GM21825 (cell line): Measurements from ENCODE around the gene GJA3.
"Not testable (repeated sequence)": the region's sequence is repeated elsewhere in the genome, so short reads cannot be mapped to it uniquely, and the experiment has no call there.

Experiments used
- ATAC-seq: cut with Tn5 transposase; IDR thresholded peaks from one replicate; pipeline ENCODE4 v1.9.1; 2021; ENCODE audit warnings: mild to moderate bottlenecking, moderate library complexity; ENCODE audit not compliant: unreplicated experiment

The GJA3 gene

GRCh38 chr13:20153290-20153689 is 7.6 kb downstream of the GJA3 start:
- ATAC-seq, result not testable (repeated sequence)

DNA sequence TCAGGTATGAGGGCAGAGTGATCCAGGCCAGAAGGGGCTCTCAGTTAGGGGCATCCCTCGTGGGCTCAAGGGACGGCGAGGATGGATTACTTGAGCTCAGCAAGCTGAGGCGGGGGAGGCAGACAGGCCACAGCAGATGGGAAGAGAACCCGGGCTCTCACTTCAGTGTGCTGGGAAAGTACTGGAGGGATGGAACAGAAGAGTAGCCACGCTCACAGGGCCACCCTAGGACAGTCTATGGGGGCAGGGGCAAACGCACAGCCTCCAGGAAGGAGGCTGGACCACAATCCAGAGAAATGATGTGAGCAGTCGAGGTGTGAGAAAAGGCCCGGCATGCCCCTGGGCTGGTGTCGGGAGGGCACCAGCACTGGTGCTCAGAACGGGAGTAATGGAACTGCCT is 9.2 kb downstream of the GJA3 start:
- no peak for ATAC-seq

DNA sequence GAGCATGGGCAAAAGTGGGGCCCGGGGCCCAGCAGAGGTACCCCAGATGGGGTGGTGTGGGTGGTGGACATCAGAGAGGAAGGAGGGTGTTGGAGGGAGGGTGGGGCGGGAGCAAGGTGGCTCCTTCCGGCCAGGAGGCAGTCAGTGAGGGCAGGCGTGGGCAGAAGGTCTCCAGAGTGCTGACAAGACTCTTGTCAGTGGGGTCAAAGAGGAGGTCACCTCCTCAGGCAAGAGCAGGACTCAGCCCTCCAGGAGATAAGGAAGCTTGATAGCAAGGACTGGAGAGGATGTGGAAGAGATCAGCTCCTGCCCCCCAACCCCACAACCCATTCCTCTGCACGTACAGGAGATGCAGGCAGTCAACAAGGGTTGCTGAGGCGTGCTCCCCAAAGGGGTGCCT is 9.8 kb downstream of the GJA3 start:
- ATAC-seq, result no peak

DNA sequence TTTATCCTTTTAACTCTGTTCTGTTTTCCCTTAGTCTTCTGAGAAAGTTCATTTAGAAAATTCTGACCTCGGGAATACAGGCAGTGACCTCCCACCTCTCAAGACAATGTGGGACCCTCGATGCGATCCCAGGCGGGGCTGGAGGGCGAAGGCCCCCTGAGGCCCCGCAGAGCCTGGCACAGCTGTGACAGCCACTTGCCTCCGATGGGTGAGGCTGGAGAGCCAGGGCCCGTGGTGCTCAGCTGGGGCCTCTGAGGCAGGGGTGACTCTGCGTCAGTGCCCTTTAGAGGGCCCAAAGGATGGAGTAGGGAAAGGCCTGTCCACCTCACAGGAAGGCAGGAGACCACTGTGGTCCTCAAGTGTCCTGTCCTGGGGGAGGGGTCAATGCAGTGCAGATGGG is 10.3 kb downstream of the GJA3 start:
- ATAC-seq, result no peak

- ATAC-seq, result no peak
Observed at GRCh38 chr13:20149762-20150161, 11.1 kb downstream of the GJA3 start.

- ATAC-seq, result no peak
Observed at GRCh38 chr13:20148501-20149183, 12.2 kb downstream of the GJA3 start.

DNA sequence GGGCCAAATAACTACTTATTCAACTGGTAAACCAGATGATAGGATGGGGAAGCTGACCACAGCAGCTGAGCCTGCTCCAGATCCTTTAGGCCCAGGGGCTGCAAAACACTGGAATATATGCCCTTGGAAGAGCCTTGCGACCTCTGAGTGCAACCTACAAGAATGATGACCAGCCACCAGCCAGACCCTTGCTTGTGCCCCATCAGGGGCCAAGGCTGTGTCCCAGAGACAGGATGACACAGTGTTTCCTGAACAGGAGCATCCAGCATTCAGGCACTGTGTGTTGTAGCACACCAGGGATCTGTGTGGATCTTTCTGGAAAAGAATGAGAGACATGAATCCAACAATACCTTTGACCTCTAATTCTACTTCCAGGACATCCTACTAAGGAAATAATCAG is 14.5 kb downstream of the GJA3 start:
- ATAC-seq, result no peak

GRCh38 chr13:20145521-20145920 is 15.3 kb downstream of the GJA3 start:
- no peak for ATAC-seq

- no peak for ATAC-seq
Observed at GRCh38 chr13:20144141-20144850, 16.6 kb downstream of the GJA3 start.

- no peak for ATAC-seq
Observed at GRCh38 chr13:20142927-20143480, 17.8 kb downstream of the GJA3 start.

GRCh38 chr13:20142023-20142926 is 18.6 kb downstream of the GJA3 start:
- ATAC-seq, result no peak

DNA sequence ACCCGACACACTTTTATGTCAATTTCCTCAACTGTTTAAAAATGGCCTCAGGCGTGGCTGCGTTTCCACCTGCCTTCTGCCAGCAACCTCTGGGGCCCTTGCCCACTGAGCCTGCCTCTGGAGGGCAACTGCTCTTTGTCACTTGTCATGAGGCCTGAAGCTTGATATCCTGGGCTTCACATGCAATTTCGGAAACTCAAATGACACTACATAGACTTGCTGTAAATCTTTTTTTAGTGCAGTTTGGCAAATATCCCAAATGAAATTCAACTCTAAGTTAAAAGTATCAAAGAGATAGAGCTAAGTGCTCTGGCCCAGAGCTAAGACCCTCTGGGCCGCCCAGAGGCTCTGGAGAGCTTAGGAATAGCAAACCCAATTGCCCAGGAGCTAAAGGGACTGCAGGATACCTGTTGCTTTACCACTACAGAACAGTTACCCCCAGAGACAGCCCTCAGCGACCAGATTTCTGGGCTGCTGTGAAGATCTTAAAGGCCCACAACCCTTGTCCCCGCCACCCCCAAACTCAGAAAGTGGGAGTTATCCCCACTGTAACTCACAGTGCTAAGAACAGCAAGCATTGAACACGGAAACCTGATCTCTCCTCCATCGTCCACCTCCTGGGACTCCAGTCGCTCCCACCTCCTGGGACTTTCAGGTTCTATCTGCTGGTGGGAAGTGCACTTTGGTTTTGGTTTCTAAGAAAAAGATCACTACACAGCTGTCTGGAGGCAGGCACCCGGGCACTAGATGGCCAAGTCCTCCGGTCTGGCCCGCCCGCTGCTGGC is 19.4 kb downstream of the GJA3 start:
- no peak for ATAC-seq

- ATAC-seq, result no peak
Observed at GRCh38 chr13:20140487-20140886, 20.4 kb downstream of the GJA3 start.

DNA sequence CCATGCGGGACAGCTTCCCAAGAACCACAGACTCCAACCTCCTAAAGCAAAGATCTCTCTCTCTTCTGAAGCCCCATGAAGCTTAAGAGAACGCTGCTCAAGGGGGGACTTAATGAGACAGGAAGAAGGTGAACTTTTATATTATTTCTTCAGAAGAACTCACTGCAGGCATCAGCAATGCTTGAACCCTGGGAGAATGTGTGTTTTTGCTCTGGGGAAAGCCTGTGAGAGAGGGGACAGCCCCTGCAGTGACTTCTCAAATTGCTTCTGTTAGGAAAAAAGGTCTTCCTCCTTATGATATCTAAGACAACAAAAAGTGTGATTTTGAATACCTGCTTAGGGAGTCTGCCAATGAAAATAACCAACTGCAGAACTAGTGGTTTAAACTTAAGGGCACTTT is 23.0 kb downstream of the GJA3 start:
- no peak for ATAC-seq

DNA sequence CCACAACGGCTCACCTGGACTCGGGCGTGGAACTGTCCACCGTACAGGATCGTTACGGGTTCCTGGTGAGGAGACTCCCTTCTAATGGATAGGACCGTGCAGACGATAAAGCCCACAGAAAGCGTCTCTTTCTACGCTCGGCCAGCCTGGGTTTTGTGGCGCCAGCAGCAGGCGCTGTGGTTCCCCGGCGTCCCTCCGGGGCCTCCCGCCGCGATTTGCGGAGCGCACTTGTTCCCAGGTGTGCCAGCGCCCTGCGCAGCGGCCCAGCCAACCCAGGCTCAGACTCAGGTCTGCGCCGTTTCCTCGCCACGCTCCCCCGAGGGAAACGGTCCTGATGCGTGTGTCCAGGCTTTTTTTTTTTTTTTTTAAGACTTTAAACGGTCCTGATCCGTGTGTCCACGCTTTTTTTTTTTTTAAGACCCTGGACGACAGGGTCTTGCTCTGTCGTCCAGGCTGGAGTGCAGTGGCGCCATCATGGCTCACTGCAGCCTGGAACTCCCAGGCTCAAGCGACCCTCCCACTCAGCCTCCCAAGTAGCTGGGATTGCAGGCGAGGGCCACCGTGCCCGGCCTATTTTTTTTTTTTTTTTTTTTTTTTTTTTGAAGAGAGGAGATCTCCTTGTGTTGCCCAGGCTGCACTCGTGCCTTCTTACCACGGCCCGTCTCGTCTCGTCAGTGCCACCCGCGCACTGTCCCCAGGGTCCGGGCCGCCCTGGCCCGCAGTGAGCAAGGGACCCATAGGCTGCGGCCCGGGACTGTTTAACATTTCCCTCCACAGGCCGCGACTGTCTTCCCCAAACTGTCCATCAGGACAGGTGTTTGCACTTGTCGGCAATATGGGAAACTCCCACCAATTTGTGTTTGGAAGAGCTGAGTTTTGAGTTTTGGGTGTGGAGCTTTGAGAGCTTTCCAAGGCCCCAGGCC is 23.8 kb downstream of the GJA3 start:
- ATAC-seq, result no peak

DNA sequence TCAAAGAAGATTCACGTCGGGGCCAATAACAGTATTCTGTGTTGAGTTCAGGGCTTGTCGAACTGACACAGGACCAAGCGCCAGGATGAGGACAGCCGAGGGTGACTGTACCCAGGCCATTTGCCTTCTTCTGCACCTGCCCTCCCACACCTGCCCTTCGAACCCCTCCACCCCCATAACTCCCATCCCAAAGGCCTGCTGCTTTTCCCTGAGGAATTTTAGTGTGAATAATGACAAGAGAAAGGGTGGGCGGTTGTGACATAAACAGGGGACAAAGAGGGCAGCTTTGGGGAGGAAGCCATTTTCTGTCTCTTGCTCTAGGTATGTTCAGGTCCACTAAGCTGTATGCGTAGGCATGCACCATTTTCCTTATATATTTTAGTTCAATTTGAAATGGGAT is 26.1 kb downstream of the GJA3 start:
- ATAC-seq, result no peak

- no peak for ATAC-seq
Observed at GRCh38 chr13:20132052-20132634, 28.7 kb downstream of the GJA3 start.

- no peak for ATAC-seq
Observed at GRCh38 chr13:20131057-20131832, 29.6 kb downstream of the GJA3 start.
